GM23248 (cell line): Measurements from ENCODE around the gene FHL1.

Experiments used
- EZH2 ChIP-seq: fragments of 200-600 bp; sonication (generic); IDR thresholded peaks from 2 replicates; pipeline ENCODE4 v1.6.1; 2018; ENCODE audit warnings: antibody characterized with exemption, mild to moderate bottlenecking; ENCODE audit not compliant: insufficient read depth, poor library complexity, severe bottlenecking
- EZH2phosphoT487 ChIP-seq: fragments of 200-600 bp; sonication (generic); IDR thresholded peaks from 2 replicates; pipeline ENCODE4 v1.6.1; 2018; ENCODE audit warnings: antibody characterized with exemption, moderate library complexity, mild to moderate bottlenecking, low read depth; ENCODE audit not compliant: insufficient read depth

DNA sequence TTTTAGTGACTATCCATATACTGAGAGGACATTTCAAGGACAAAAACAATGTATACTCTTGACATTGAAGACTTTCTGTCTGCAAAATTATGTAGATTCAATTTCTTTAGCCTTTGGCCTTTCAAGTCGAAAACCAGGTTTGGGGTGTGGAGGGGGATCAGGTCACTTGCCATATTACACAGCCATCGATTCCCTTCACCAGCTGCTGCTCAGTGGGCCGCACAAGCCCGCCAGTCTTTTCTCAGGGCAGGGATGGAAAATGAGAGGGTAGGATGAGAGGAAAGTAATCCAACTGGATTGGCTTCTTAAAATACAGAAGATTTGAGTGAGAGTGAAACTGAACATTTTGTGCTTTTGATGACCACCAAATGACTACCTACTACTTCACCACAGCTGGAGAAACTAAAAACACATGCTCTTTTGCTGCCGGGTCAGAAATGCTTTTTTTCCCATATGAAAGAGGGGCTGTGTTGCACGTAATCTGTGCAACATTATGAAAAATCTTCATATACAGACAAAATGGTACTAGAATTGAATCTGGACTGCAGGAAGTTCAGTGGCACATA is 51.4 kb downstream of the FHL1 start:
- TF ChIP-seq EZH2 (no peak), EZH2phosphoT487 (no peak)
